Thyroid gland (tissue), 4 donors: ENCODE results near the gene KRTAP4-11.

Source experiments
- CTCF ChIP-seq, 6 experiments: fragments of 200-600 bp in 3 of 6; fragments of 450-650 bp in 3 of 6; sonication (generic) in 3 of 6; IDR thresholded peaks; one replicate each; pipeline ENCODE4 v1.5.1; 2016 to 2019; ENCODE audit warnings: antibody characterized with exemption in 6 of 6, mild to moderate bottlenecking in 2 of 6, inconsistent platforms in 1 of 6, moderate library complexity in 1 of 6
- POLR2A ChIP-seq, 2 donors: fragments of 450-650 bp; IDR thresholded peaks; one replicate each; pipeline ENCODE4 v1.6.1; 2017; ENCODE audit warnings: antibody characterized with exemption in 2 of 2, mild to moderate bottlenecking in 2 of 2, moderate library complexity in 1 of 2

GRCh38 chr17:41096055-41096454 is 22.1 kb downstream of the KRTAP4-11 start:
- no peak for TF ChIP-seq CTCF (IDR thresholded peaks at IDR 0.05)
- TF ChIP-seq POLR2A (IDR thresholded peaks at IDR 0.05): no peak
